Karpas-422 (cell line): ENCODE results near the gene CFAP57. TPM values are rescaled to one million over a fixed set of nuclear protein-coding genes. Genes with fewer than 3 reads are reported as not detected.
"Not testable (repeated sequence)": the region's sequence is repeated elsewhere in the genome, so short reads cannot be mapped to it uniquely, and the experiment has no call there.

ENCODE experiments used
- DNase-seq: peaks from one replicate; pipeline ENCODE4 v3.0.0-alpha.2; 2015
- H2AFZ ChIP-seq: fragments of 200-600 bp; sonication (generic); 2 replicates; pipeline ENCODE4 v1.6.1; 2014; ENCODE audit warnings: antibody characterized with exemption, low read length, mixed read lengths
- H3K27ac ChIP-seq: fragments of 200-600 bp; sonication (generic); 2 replicates; pipeline ENCODE4 v1.5.1; 2014; ENCODE audit warnings: mild to moderate bottlenecking, low read length, moderate library complexity
- H3K27me3 ChIP-seq: fragments of 200-600 bp; sonication (generic); 2 replicates; pipeline ENCODE4 v1.6.1; 2014; ENCODE audit warnings: low read length, mixed read lengths
- H3K36me3 ChIP-seq: fragments of 200-600 bp; sonication (generic); 2 replicates; pipeline ENCODE4 v1.6.1; 2014; ENCODE audit warnings: low read length, mixed read lengths; ENCODE audit not compliant: insufficient read depth
- H3K4me1 ChIP-seq: fragments of 200-600 bp; sonication (generic); 2 replicates; pipeline ENCODE4 v1.6.1; 2014; ENCODE audit warnings: mild to moderate bottlenecking, low read length, mixed read lengths
- H3K4me2 ChIP-seq: fragments of 200-600 bp; sonication (generic); 2 replicates; pipeline ENCODE4 v1.6.1; 2014; ENCODE audit warnings: low read length, low read depth, mild to moderate bottlenecking; ENCODE audit not compliant: poor library complexity, severe bottlenecking
- H3K4me3 ChIP-seq: fragments of 200-600 bp; sonication (generic); 2 replicates; pipeline ENCODE4 v1.5.1; 2014; ENCODE audit warnings: mild to moderate bottlenecking, antibody characterized with exemption, low read length, mixed read lengths
- H3K79me2 ChIP-seq: fragments of 200-600 bp; sonication (generic); 2 replicates; pipeline ENCODE4 v1.6.1; 2014; ENCODE audit warnings: mild to moderate bottlenecking, low read length, mixed read lengths
- H3K9ac ChIP-seq: fragments of 200-600 bp; sonication (generic); 2 replicates; pipeline ENCODE4 v1.6.0; 2014; ENCODE audit warnings: low read length
- H3K9me2 ChIP-seq: fragments of 200-600 bp; sonication (generic), shearing (Covaris generic); replicated peaks from 2 replicates; pipeline ENCODE4 v1.6.0; 2014; ENCODE audit warnings: mild to moderate bottlenecking, low read length, moderate library complexity; ENCODE audit not compliant: insufficient read depth
- H3K9me3 ChIP-seq: fragments of 300-700, 200-600 bp; sonication (generic); 2 replicates; pipeline ENCODE4 v1.6.1; 2014; ENCODE audit warnings: low read length, mixed read lengths
- H4K20me1 ChIP-seq: fragments of 200-600 bp; sonication (generic); 2 replicates; pipeline ENCODE4 v1.6.1; 2014; ENCODE audit warnings: mild to moderate bottlenecking, antibody characterized with exemption, low read length, low read depth; ENCODE audit not compliant: insufficient read depth
- total RNA-seq: library from RNA; depleted of rRNA; stranded (reverse); fragments of >200 nt; shearing (Covaris generic); gene quantifications from 2 replicates; pipeline ENCODE4 v1.2.3, GENCODE V29; 2014; ENCODE audit warnings: low replicate concordance

The CFAP57 gene
- total RNA-seq, 1 experiment from 2014 or later = not detected

DNA sequence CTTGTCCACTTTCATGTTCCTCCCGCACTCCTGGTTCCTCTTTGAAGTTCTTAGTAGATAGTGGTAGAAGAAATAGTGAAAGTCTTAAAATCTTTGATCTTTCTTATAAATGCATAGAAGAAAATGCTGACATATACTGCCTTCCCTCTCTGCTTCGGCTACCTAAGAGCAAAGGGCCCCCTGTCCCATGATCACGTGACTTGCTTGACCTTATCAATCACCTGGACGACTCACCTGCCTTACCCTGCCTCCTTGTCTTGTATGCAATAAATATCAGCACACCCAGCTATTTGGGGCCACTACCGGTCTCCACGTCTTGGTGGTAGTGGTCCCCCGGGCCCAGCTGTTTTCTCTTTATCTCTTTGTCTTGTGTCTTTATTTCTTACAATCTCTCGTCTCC is 32.8 kb upstream of the CFAP57 start:
- not testable (repeated sequence) for H3K9ac ChIP-seq, H3K36me3 ChIP-seq, DNase-seq, H3K4me3 ChIP-seq, H3K79me2 ChIP-seq, H4K20me1 ChIP-seq, H3K9me3 ChIP-seq, H2AFZ ChIP-seq, H3K4me2 ChIP-seq, H3K9me2 ChIP-seq, H3K27ac ChIP-seq, H3K4me1 ChIP-seq, H3K27me3 ChIP-seq

DNA sequence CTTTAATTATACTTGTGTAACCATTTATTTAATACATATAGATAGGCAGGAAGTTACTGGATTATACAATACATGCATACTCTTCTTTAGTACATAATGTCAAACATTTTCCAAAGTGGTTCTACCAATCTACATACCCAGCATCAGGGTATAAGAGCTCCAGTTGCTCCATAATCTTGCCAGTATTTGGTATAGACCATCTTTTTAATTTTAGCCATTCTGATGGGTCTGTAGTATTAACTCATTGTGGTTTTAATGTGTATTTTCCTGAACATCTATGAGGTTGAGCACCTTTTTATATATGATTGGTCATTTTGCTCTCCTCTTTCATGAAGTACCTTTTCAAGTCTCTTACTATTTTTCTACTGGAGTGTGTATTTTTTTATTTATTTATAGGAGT is 32.1 kb upstream of the CFAP57 start:
- Histone ChIP-seq H3K36me3 (no peaks in the 10 kb centered on the region), H2AFZ (no peak overlapping the region), H3K79me2 (no peaks in the 10 kb centered on the region), H3K4me2 (no peak overlapping the region), H3K9me2 (no peaks in the 10 kb centered on the region), H3K27me3 (no peaks in the 10 kb centered on the region), H3K4me1 (no peaks in the 10 kb centered on the region), H3K27ac (no peak overlapping the region), H3K4me3 (no peak overlapping the region), H3K9ac (no peak overlapping the region), H3K9me3 (no peaks in the 10 kb centered on the region), H4K20me1 (no peaks in the 10 kb centered on the region)
- no peak for DNase-seq

DNA sequence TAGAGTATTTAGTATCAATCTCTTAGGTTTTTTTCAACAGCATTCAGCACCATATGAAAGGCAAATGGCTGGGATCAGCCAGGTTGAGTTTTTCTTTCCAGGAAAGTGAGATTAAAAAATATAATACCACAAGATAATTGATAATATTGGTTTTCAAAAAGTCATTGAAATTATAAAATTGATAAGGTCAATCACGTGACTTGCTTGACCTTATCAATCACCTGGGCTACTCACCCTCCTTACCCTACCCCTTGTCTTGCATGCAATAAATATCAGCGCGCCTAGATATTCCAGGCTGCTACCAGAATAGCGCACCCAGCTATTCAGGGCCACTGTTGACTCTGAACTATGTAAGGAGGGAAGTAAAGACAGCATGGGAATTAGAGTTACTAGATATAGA is 31.5 kb upstream of the CFAP57 start:
- H3K4me2 ChIP-seq = no peak overlapping the region
- H3K9me2 ChIP-seq = no peaks in the 10 kb centered on the region
- no peak overlapping the region for H3K4me3 ChIP-seq
- H3K9ac ChIP-seq = no peak overlapping the region
- no peaks in the 10 kb centered on the region for H3K27me3 ChIP-seq
- DNase-seq = no peak
- H3K79me2 ChIP-seq = no peaks in the 10 kb centered on the region
- H2AFZ ChIP-seq = no peak overlapping the region
- no peaks in the 10 kb centered on the region for H3K36me3 ChIP-seq
- H3K9me3 ChIP-seq = no peaks in the 10 kb centered on the region
- no peak overlapping the region for H3K27ac ChIP-seq
- no peaks in the 10 kb centered on the region for H3K4me1 ChIP-seq
- H4K20me1 ChIP-seq = no peaks in the 10 kb centered on the region

DNA sequence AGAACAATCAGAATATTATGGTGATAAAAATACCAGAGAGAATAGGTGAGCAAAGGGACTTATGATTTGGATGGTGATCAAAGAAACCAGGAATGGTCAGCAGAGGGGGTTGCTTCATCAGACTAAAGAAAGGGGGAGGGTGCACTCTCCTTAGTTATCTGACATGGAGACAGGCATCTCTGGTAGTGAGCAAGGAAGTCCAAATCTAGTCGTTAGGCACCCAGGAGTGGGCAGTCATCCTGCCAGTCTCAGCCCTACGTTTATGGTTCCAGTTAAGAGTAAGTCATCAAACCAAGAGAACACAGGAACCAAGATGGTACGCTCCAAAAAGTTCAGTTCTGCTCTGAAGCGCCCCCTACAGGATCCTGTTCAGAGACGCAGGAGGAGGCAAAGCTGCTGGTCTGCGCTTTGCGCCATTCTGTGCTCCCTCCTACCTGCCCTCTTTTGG is 28.7 kb upstream of the CFAP57 start:
- Histone ChIP-seq H4K20me1 (no peaks in the 10 kb centered on the region), H3K4me2 (no peak overlapping the region), H3K4me3 (no peak overlapping the region), H3K36me3 (no peaks in the 10 kb centered on the region), H2AFZ (no peak overlapping the region), H3K9ac (no peak overlapping the region), H3K27me3 (no peaks in the 10 kb centered on the region), H3K9me3 (no peaks in the 10 kb centered on the region), H3K4me1 (no peaks in the 10 kb centered on the region), H3K27ac (no peak overlapping the region), H3K79me2 (no peaks in the 10 kb centered on the region), H3K9me2 (no peaks in the 10 kb centered on the region)
- peak; percentile 72 for DNase-seq

DNA sequence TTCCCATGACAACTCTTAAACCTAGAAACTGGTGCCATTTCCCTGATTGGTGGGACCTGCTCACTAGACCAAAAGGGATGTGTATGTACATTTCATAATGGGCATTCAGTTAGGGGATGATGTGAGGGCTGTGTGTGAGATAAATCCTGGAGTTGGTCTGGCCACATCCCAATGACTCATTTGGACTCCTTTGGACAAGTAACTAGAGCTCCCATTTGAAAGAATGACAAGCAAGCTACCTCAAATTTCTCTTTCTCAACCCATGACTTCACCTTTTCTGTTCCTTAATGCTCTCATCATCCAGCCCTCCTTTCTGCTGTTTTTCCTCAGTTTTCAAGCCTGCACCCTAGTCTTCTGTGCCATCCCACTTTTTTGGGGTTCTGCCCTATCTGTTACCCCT is 27.9 kb upstream of the CFAP57 start:
- H3K36me3 ChIP-seq = no peaks in the 10 kb centered on the region
- no peaks in the 10 kb centered on the region for H3K4me1 ChIP-seq
- H3K9ac ChIP-seq = no peak overlapping the region
- no peak for DNase-seq
- no peak overlapping the region for H2AFZ ChIP-seq
- no peaks in the 10 kb centered on the region for H3K9me3 ChIP-seq
- no peak overlapping the region for H3K4me3 ChIP-seq
- H4K20me1 ChIP-seq = no peaks in the 10 kb centered on the region
- H3K9me2 ChIP-seq = no peaks in the 10 kb centered on the region
- no peak overlapping the region for H3K27ac ChIP-seq
- H3K79me2 ChIP-seq = no peaks in the 10 kb centered on the region
- H3K4me2 ChIP-seq = no peak overlapping the region
- no peaks in the 10 kb centered on the region for H3K27me3 ChIP-seq

DNA sequence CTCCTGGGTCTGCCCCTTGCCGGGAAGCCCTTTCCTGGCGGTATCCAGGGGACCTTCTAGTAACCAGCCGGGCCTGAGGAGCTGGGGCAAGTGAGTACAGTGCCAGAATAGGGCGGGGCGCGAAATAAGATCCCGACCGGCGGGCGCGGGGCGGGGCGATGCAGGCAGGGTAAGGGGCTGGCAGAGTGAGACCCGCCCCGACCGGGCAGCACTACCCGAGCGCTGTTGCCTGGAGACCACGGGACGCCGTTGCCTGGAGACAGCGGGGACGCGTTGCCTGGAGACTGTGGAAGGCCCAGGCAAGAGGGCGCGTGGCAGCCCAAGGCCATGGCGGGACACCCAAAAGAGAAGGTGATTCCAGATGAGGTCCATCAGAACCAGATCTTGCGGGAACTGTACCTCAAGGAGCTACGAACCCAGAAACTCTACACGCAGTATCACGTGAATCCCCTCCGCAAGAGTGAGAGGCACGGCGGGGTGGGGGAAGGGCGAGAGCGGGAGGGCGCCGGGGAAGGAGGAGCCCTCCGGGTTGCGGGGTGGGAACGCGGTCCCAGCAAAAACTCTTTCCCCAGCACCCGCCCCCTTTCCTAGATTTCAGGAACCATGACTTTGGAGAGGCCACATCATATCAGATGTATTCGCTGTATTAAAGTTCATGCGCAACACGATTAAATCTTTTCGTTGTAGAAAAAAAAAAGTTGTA is 24.4 kb upstream of the CFAP57 start:
- Histone ChIP-seq H3K9me2 (no peaks in the 10 kb centered on the region), H3K27ac (no peak overlapping the region), H3K27me3 (no peaks in the 10 kb centered on the region), H3K4me2 (no peak overlapping the region), H3K4me1 (no peaks in the 10 kb centered on the region), H2AFZ (no peak overlapping the region), H3K36me3 (no peaks in the 10 kb centered on the region), H3K79me2 (no peaks in the 10 kb centered on the region), H3K4me3 (no peak overlapping the region), H4K20me1 (no peaks in the 10 kb centered on the region), H3K9ac (no peak overlapping the region), H3K9me3 (no peaks in the 10 kb centered on the region)
- DNase-seq = no peak

DNA sequence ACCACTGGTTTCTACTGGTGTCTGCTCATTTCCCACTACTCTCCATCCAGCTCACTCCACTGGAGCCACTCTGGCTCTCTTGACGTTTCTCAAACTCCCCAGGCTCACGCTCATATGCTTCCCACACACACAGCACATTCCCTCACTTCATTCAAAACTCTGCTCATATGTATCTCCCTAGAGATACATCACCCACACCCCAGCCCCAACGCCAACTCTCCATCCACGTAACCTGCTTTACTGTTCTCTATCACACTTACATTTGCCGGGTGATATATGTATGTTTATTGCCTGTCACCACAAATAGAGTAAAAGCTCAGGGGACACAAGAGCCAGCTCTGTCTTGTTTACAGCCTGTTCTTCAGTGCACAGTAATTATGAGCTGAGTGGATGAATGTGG is 22.2 kb upstream of the CFAP57 start:
- Histone ChIP-seq H3K4me3 (no peak overlapping the region), H3K4me1 (no peaks in the 10 kb centered on the region), H3K4me2 (no peak overlapping the region), H3K9me3 (no peaks in the 10 kb centered on the region), H3K9me2 (no peaks in the 10 kb centered on the region), H3K27me3 (no peaks in the 10 kb centered on the region), H4K20me1 (no peaks in the 10 kb centered on the region), H3K9ac (no peak overlapping the region), H3K36me3 (no peaks in the 10 kb centered on the region), H3K79me2 (no peaks in the 10 kb centered on the region), H2AFZ (no peak overlapping the region), H3K27ac (no peak overlapping the region)
- no peak for DNase-seq

DNA sequence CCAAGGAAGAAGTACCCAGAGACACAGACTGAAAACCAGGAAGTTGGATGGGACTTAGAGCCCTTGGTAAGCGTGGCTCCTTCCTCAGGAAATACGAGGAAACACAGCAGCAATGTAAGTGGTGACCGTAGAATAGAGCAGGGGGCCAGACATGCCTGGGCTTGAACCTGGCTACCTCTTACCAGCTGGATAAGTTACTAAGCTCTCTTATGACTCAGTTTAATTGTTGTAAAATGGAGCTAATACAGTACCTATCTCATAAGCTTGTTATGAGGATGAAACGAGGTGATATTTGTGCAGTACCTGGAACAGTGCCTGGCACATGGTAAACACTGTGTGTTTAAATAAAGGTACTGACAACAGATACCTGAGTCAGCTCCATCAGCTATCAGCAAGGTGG is 19.3 kb upstream of the CFAP57 start:
- no peaks in the 10 kb centered on the region for H3K79me2 ChIP-seq
- no peaks in the 10 kb centered on the region for H3K4me1 ChIP-seq
- H3K4me2 ChIP-seq = no peak overlapping the region
- no peaks in the 10 kb centered on the region for H4K20me1 ChIP-seq
- H2AFZ ChIP-seq = no peak overlapping the region
- no peaks in the 10 kb centered on the region for H3K27me3 ChIP-seq
- DNase-seq = no peak
- H3K9ac ChIP-seq = no peak overlapping the region
- no peaks in the 10 kb centered on the region for H3K9me3 ChIP-seq
- H3K27ac ChIP-seq = no peak overlapping the region
- no peaks in the 10 kb centered on the region for H3K9me2 ChIP-seq
- no peaks in the 10 kb centered on the region for H3K36me3 ChIP-seq
- no peak overlapping the region for H3K4me3 ChIP-seq

DNA sequence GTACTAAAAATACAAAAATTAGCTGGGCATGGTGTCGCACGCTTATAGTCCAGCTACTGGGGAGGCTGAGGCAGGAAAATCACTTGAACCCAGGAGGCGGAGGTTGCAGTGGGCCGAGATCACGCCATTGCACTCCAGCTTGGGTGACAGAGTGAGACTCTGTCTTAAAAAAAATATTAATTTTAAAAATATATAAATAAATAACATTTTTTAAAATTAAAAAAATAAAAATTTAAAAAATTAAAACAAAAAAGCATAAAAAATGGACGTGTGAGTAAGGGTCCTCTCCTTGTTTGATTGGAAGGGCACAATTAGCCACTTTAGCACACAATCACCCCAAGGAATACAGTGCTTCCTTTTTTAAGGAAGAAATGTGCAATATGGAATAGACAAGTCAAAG is 18.7 kb upstream of the CFAP57 start:
- Histone ChIP-seq H2AFZ (no peak overlapping the region), H3K27me3 (no peaks in the 10 kb centered on the region), H3K27ac (no peak overlapping the region), H3K79me2 (no peaks in the 10 kb centered on the region), H3K4me3 (no peak overlapping the region), H3K9me2 (no peaks in the 10 kb centered on the region), H3K9ac (no peak overlapping the region), H3K4me2 (no peak overlapping the region), H3K9me3 (no peaks in the 10 kb centered on the region), H3K4me1 (no peaks in the 10 kb centered on the region), H4K20me1 (no peaks in the 10 kb centered on the region), H3K36me3 (no peaks in the 10 kb centered on the region)
- no peak for DNase-seq
